ENCODE measurements around the gene AMMECR1.

The AMMECR1 gene

GRCh38 chrX:110214684-110215083, 103.2 kb downstream of the AMMECR1 start:
- no peak for DNase-seq (ENCODE audit: extremely low read depth in 1 of 2, low read depth in 1 of 2)

GRCh38 chrX:110213183-110213582, 104.7 kb downstream of the AMMECR1 start:
- no peak for DNase-seq (ENCODE audit: extremely low read depth in 1 of 2, low read depth in 1 of 2)

GRCh38 chrX:110212299-110212698, 105.6 kb downstream of the AMMECR1 start:
- no peak for DNase-seq (ENCODE audit: extremely low read depth in 1 of 2, low read depth in 1 of 2)

GRCh38 chrX:110211340-110211739, 106.5 kb downstream of the AMMECR1 start:
- DNase-seq (ENCODE audit: extremely low read depth in 1 of 2, low read depth in 1 of 2), result no peak

- no peak for DNase-seq (ENCODE audit: extremely low read depth in 1 of 2, low read depth in 1 of 2)
Observed at GRCh38 chrX:110210417-110211139, 107.3 kb downstream of the AMMECR1 start.

- no peak for DNase-seq (ENCODE audit: extremely low read depth in 1 of 2, low read depth in 1 of 2)
Observed at GRCh38 chrX:110208092-110208491, 109.8 kb downstream of the AMMECR1 start.

GRCh38 chrX:110204986-110205385, 112.9 kb downstream of the AMMECR1 start:
- no peak for DNase-seq (ENCODE audit: extremely low read depth in 1 of 2, low read depth in 1 of 2)

- no peak for DNase-seq (ENCODE audit: extremely low read depth in 1 of 2, low read depth in 1 of 2)
Observed at GRCh38 chrX:110201799-110202198, 116.1 kb downstream of the AMMECR1 start.

- DNase-seq (ENCODE audit: extremely low read depth in 1 of 2, low read depth in 1 of 2), result no peak
Observed at GRCh38 chrX:110194977-110195376, 122.9 kb downstream of the AMMECR1 start.

- no peak for DNase-seq (ENCODE audit: extremely low read depth in 1 of 2, low read depth in 1 of 2)
Observed at GRCh38 chrX:110192516-110192915, 125.4 kb downstream of the AMMECR1 start.

GRCh38 chrX:110188701-110189558, 129.0 kb downstream of the AMMECR1 start:
- DNase-seq (ENCODE audit: extremely low read depth in 1 of 2, low read depth in 1 of 2), result no peak

GRCh38 chrX:110183314-110183713, 134.6 kb downstream of the AMMECR1 start:
- no peak for DNase-seq (ENCODE audit: extremely low read depth in 1 of 2, low read depth in 1 of 2)

GRCh38 chrX:110182865-110183264, 135.0 kb downstream of the AMMECR1 start:
- DNase-seq (ENCODE audit: extremely low read depth in 1 of 2, low read depth in 1 of 2), result no peak

GRCh38 chrX:110182362-110182761, 135.5 kb downstream of the AMMECR1 start:
- no peak for DNase-seq (ENCODE audit: extremely low read depth in 1 of 2, low read depth in 1 of 2)

- DNase-seq (ENCODE audit: extremely low read depth in 1 of 2, low read depth in 1 of 2), result no peak
Observed at GRCh38 chrX:110181459-110182137, 136.3 kb downstream of the AMMECR1 start.

- no peak for DNase-seq (ENCODE audit: extremely low read depth in 1 of 2, low read depth in 1 of 2)
Observed at GRCh38 chrX:110180928-110181310, 137.0 kb downstream of the AMMECR1 start.

- no peak for DNase-seq (ENCODE audit: extremely low read depth in 1 of 2, low read depth in 1 of 2)
Observed at GRCh38 chrX:110180176-110180927, 137.5 kb downstream of the AMMECR1 start.

GRCh38 chrX:110178179-110178865, 139.6 kb downstream of the AMMECR1 start:
- no peak for DNase-seq (ENCODE audit: extremely low read depth in 1 of 2, low read depth in 1 of 2)

GRCh38 chrX:110175696-110176095, 142.2 kb downstream of the AMMECR1 start:
- DNase-seq (ENCODE audit: extremely low read depth in 1 of 2, low read depth in 1 of 2), result no peak

- no peak for DNase-seq (ENCODE audit: extremely low read depth in 1 of 2, low read depth in 1 of 2)
Observed at GRCh38 chrX:110175146-110175545, 142.7 kb downstream of the AMMECR1 start.
